HepG2 (cell line): Measurements from ENCODE around the gene RAB34. TPM values are rescaled to one million over a fixed set of nuclear protein-coding genes. Genes with fewer than 3 reads are reported as not detected.

Source experiments
- ARNTL ChIP-seq: sonication (generic); formaldehyde crosslinking; IDR thresholded peaks from 2 replicates; pipeline ENCODE4 v1.4.0; 2020; ENCODE audit warnings: mild to moderate bottlenecking, missing genetic modification reagents
- ESRRA ChIP-seq: sonication (generic); formaldehyde crosslinking; IDR thresholded peaks from 2 replicates; pipeline ENCODE4 v1.5.1; 2020; ENCODE audit warnings: mild to moderate bottlenecking, low read depth, missing genetic modification reagents
- HOXD1 ChIP-seq: sonication (generic); formaldehyde crosslinking; IDR thresholded peaks from 2 replicates; pipeline ENCODE4 v1.5.0; 2020; ENCODE audit warnings: missing genetic modification reagents
- NPAS2 ChIP-seq: sonication (generic); formaldehyde crosslinking; IDR thresholded peaks from 2 replicates; pipeline ENCODE4 v1.8.0; 2022; ENCODE audit warnings: mild to moderate bottlenecking, missing genetic modification reagents, borderline replicate concordance
- U2AF2 ChIP-seq: fragments of 200-400 bp; formaldehyde crosslinking; IDR thresholded peaks from 2 replicates; pipeline ENCODE4 v1.6.1; 2017; ENCODE audit warnings: low read depth, mild to moderate bottlenecking, low read length
- ZBTB42 ChIP-seq: sonication (generic); formaldehyde crosslinking; IDR thresholded peaks from 2 replicates; pipeline ENCODE4 v1.5.0; 2020; ENCODE audit warnings: mild to moderate bottlenecking, missing genetic modification reagents
- ZFP82 ChIP-seq: sonication (generic); formaldehyde crosslinking; IDR thresholded peaks from 2 replicates; pipeline ENCODE4 v1.5.1; 2020; ENCODE audit warnings: mild to moderate bottlenecking, missing genetic modification reagents, borderline replicate concordance
- polyA plus RNA-seq, 8 experiments: library from polyadenylated mRNA; depleted of rRNA in 3 of 8; stranded (reverse) in 7 of 8; unstranded in 1 of 8; fragments of >200 nt; fragmentation: Illumina TruSeq in 4 of 8; extraction: Trizol in 4 of 8; gene quantifications; 2 replicates each; pipeline versions ENCODE4 v1.2.1 to v1.2.3, GENCODE V29; 2011 to 2016; ENCODE audit warnings: low read depth in 4 of 8, missing spikeins in 1 of 8, mixed read lengths in 1 of 8; ENCODE audit not compliant: insufficient read depth in 1 of 8
- total RNA-seq, 5 experiments: library from RNA; depleted of rRNA; stranded (reverse); fragments of >200 nt; fragmentation: Illumina TruSeq; extraction: Trizol; gene quantifications; 2 replicates each; pipeline ENCODE4 v1.2.3, GENCODE V29; 2016; ENCODE audit warnings: low read depth in 1 of 5
- TF ChIP-seq, protein P1 (sequence below): sonication (generic); formaldehyde crosslinking; IDR thresholded peaks from 2 replicates; pipeline ENCODE4 v1.4.0; 2020; ENCODE audit warnings: mild to moderate bottlenecking, missing genetic modification reagents
- TF ChIP-seq, protein P2 (sequence below): IDR thresholded peaks from 2 replicates; pipeline ENCODE4 v1.6.1; 2016
- TF ChIP-seq, protein P3 (sequence below): IDR thresholded peaks from 2 replicates; pipeline ENCODE4 v1.6.1; 2016; ENCODE audit warnings: control low read depth
- TF ChIP-seq, protein P4 (sequence below), 2 experiments: fragments of 450-650 bp in 1 of 2; sonication (generic) in 1 of 2; formaldehyde crosslinking in 1 of 2; IDR thresholded peaks; 2 replicates each; pipeline versions ENCODE4 v1.6.1 to v1.8.0; 2016 to 2022; ENCODE audit warnings: antibody characterized with exemption in 1 of 2, mild to moderate bottlenecking in 1 of 2, missing genetic modification reagents in 1 of 2

RAB34 gene
- total and polyA plus RNA-seq, 2 of the 13 experiments (the other 11 are each of a cell fraction or from before 2014, with no cell fraction given): 0.49 TPM; not detected in 1

DNA sequence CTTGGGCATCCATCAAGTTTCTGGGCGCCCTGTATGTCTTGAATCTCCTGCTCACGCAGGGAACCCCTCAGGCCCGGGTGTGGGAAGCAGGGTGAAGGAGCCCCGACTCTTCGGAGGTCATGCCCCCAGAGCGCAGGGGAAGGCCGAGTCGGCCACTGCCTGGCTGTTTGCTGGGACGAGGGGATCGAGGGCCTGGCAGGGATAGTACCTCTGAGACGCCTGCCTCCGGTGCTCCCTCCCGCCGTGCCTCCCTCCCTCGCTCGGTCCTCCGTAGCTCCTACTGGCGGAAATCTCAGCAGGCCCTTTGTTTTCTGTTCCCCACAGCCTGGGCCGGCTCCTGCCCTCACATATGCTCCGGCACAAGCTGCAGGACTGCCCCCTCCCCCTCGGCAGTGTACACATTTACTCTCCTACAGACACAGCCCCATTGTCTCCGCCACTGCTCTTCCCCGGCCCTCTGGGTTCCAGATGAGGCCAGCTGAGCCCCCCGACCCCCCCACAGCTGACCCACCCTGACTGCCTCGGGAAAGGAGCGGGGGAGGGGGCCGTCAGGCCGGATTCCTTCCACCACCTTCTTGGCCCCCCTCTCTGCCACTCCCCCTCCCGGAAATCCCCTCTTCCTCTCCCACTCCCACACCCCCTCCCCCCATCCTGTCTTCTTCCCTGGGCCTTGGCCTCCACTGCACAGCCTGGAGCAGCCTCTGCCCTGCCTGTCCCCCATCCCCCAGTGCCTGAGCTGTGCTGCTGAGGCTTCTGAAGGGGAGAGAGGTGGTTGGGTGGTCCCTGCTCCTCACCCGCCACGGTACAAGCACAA is 27.5 kb upstream of the RAB34 start (continued):
- TF ChIP-seq, protein P1, sequence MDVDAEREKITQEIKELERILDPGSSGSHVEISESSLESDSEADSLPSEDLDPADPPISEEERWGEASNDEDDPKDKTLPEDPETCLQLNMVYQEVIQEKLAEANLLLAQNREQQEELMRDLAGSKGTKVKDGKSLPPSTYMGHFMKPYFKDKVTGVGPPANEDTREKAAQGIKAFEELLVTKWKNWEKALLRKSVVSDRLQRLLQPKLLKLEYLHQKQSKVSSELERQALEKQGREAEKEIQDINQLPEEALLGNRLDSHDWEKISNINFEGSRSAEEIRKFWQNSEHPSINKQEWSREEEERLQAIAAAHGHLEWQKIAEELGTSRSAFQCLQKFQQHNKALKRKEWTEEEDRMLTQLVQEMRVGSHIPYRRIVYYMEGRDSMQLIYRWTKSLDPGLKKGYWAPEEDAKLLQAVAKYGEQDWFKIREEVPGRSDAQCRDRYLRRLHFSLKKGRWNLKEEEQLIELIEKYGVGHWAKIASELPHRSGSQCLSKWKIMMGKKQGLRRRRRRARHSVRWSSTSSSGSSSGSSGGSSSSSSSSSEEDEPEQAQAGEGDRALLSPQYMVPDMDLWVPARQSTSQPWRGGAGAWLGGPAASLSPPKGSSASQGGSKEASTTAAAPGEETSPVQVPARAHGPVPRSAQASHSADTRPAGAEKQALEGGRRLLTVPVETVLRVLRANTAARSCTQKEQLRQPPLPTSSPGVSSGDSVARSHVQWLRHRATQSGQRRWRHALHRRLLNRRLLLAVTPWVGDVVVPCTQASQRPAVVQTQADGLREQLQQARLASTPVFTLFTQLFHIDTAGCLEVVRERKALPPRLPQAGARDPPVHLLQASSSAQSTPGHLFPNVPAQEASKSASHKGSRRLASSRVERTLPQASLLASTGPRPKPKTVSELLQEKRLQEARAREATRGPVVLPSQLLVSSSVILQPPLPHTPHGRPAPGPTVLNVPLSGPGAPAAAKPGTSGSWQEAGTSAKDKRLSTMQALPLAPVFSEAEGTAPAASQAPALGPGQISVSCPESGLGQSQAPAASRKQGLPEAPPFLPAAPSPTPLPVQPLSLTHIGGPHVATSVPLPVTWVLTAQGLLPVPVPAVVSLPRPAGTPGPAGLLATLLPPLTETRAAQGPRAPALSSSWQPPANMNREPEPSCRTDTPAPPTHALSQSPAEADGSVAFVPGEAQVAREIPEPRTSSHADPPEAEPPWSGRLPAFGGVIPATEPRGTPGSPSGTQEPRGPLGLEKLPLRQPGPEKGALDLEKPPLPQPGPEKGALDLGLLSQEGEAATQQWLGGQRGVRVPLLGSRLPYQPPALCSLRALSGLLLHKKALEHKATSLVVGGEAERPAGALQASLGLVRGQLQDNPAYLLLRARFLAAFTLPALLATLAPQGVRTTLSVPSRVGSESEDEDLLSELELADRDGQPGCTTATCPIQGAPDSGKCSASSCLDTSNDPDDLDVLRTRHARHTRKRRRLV (CRISPR knock-in tag): no peak
- TF ChIP-seq ZFP82 (CRISPR knock-in tag): no peak
- TF ChIP-seq ZBTB42: no peak
- TF ChIP-seq, protein P2, sequence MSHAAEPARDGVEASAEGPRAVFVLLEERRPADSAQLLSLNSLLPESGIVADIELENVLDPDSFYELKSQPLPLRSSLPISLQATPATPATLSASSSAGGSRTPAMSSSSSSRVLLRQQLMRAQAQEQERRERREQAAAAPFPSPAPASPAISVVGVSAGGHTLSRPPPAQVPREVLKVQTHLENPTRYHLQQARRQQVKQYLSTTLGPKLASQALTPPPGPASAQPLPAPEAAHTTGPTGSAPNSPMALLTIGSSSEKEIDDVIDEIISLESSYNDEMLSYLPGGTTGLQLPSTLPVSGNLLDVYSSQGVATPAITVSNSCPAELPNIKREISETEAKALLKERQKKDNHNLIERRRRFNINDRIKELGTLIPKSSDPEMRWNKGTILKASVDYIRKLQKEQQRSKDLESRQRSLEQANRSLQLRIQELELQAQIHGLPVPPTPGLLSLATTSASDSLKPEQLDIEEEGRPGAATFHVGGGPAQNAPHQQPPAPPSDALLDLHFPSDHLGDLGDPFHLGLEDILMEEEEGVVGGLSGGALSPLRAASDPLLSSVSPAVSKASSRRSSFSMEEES: peak; percentile 26; the same call in 1 of the 2 replicates
- TF ChIP-seq, protein P3, sequence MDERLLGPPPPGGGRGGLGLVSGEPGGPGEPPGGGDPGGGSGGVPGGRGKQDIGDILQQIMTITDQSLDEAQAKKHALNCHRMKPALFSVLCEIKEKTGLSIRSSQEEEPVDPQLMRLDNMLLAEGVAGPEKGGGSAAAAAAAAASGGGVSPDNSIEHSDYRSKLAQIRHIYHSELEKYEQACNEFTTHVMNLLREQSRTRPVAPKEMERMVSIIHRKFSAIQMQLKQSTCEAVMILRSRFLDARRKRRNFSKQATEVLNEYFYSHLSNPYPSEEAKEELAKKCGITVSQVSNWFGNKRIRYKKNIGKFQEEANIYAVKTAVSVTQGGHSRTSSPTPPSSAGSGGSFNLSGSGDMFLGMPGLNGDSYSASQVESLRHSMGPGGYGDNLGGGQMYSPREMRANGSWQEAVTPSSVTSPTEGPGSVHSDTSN (CRISPR knock-in tag): no peak
- 0 out of 2 replicates have a peak, but pooled peaks have one; percentile 48 for TF ChIP-seq U2AF2
- TF ChIP-seq NPAS2 (CRISPR knock-in tag): no peak
- TF ChIP-seq, protein P4, sequence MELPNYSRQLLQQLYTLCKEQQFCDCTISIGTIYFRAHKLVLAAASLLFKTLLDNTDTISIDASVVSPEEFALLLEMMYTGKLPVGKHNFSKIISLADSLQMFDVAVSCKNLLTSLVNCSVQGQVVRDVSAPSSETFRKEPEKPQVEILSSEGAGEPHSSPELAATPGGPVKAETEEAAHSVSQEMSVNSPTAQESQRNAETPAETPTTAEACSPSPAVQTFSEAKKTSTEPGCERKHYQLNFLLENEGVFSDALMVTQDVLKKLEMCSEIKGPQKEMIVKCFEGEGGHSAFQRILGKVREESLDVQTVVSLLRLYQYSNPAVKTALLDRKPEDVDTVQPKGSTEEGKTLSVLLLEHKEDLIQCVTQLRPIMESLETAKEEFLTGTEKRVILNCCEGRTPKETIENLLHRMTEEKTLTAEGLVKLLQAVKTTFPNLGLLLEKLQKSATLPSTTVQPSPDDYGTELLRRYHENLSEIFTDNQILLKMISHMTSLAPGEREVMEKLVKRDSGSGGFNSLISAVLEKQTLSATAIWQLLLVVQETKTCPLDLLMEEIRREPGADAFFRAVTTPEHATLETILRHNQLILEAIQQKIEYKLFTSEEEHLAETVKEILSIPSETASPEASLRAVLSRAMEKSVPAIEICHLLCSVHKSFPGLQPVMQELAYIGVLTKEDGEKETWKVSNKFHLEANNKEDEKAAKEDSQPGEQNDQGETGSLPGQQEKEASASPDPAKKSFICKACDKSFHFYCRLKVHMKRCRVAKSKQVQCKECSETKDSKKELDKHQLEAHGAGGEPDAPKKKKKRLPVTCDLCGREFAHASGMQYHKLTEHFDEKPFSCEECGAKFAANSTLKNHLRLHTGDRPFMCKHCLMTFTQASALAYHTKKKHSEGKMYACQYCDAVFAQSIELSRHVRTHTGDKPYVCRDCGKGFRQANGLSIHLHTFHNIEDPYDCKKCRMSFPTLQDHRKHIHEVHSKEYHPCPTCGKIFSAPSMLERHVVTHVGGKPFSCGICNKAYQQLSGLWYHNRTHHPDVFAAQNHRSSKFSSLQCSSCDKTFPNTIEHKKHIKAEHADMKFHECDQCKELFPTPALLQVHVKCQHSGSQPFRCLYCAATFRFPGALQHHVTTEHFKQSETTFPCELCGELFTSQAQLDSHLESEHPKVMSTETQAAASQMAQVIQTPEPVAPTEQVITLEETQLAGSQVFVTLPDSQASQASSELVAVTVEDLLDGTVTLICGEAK (IDR thresholded peaks at IDR 0.05): no peak
- TF ChIP-seq, protein P4 (CRISPR knock-in tag; IDR thresholded peaks at IDR 0.05): no peak
- TF ChIP-seq HOXD1: no peak
- TF ChIP-seq ESRRA (CRISPR knock-in tag): no peak
- TF ChIP-seq ARNTL (CRISPR knock-in tag): no peak; the same call in 1 of the 2 replicates
